ENCODE measurements around the gene UMODL1.

The UMODL1 gene

GRCh38 chr21:42117229-42117966, 46.3 kb downstream of the UMODL1 start:
- peak; percentile 64 for DNase-seq

- DNase-seq, result no peak
Observed at GRCh38 chr21:42117967-42118780, 47.1 kb downstream of the UMODL1 start.

- DNase-seq, result no peak
Observed at GRCh38 chr21:42118901-42119300, 47.8 kb downstream of the UMODL1 start.

DNA sequence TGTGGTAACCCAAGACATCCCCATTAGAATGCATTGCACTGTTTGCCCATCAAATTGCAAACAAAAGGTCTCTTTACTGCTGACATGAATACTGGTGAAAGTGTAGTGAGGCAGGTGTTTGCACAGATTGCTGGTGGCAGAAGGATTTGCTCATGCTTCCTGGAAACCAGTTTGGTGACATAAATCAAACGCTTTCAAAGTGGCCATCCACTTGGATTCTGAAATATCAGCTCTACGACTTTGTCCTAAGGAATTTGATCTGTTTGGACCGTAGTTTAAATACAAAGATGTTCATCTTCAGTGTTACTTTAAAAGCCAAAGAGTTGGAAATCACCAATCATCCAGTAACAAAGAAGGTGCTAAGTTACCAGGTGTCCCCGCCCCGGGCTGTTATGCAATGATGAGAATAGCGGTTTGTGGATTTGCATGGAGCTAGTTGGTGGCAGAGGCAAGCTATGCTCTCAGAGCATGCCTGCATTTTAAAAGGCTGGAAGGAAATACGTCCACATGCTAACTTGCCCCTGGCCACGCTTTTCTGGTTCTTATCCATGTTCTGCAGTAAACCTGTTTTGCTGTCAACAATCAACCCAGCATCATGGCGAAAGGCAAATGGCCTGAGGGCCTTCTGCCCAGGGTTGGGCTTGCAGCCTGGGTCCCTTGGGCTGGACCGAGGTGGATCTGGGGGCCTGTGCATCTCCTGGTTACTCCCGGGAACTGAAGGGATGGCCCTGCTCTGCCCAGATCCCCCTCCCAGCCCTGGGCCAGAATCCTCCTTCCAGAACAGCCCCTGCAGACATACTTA, 49.2 kb downstream of the UMODL1 start:
- DNase-seq, result no peak

- no peak for DNase-seq
Observed at GRCh38 chr21:42120903-42121535, 49.9 kb downstream of the UMODL1 start.

GRCh38 chr21:42121794-42122193, 50.7 kb downstream of the UMODL1 start:
- no peak for DNase-seq

GRCh38 chr21:42122398-42122797, 51.3 kb downstream of the UMODL1 start:
- no peak for DNase-seq

- no peak for DNase-seq
Observed at GRCh38 chr21:42122808-42123207, 51.7 kb downstream of the UMODL1 start.

- no peak for DNase-seq
Observed at GRCh38 chr21:42123219-42123908, 52.2 kb downstream of the UMODL1 start.

GRCh38 chr21:42124081-42124480, 53.0 kb downstream of the UMODL1 start:
- DNase-seq, result no peak

- DNase-seq, result no peak
Observed at GRCh38 chr21:42124826-42125570, 53.9 kb downstream of the UMODL1 start.

GRCh38 chr21:42125571-42126544, 54.7 kb downstream of the UMODL1 start:
- DNase-seq, result no peak

DNA sequence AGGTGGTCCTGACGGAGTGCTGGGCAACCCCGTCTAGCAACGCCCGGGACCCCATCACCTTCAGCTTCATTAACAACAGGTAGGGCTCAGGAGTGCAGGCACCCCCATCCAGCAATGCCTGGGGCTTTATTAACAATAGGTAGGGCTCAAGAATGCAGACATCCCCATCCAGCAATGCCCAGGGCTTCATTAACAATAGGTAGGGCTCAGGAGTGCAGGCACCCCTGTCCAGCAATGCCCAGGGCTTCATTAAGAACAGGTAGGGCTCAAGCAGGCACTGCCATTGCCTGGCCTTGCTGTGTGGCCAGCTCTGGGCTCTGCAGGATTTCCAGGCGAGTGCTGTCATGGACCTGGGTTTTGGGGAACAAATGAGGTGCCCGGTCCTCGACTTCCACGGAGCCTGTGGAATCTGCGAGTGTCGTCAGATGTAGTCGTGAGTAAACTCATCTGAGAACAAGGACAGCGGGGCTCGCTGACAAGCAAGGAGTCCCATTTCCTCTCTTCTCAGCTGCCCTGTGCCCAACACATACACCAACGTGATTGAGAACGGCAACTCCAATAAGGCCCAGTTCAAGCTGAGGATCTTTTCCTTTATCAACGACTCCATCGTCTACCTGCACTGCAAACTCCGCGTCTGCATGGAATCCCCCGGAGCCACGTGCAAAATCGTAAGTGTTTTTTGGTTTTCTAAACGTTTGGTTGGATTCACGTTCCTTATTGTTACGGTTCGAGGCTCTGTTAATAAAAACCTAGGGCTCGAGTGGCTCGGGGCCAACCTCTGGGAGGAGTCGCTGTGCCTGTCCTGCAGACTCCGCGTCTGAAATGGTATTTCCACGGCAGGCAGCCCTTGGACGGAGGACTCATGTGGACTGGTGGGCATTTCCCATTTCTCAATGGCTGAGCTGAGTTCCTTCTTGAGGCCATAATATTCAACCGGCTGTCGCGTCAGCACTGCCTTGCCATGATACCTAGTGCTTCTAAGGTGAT, 56.3 kb downstream of the UMODL1 start:
- DNase-seq, result no peak

DNA sequence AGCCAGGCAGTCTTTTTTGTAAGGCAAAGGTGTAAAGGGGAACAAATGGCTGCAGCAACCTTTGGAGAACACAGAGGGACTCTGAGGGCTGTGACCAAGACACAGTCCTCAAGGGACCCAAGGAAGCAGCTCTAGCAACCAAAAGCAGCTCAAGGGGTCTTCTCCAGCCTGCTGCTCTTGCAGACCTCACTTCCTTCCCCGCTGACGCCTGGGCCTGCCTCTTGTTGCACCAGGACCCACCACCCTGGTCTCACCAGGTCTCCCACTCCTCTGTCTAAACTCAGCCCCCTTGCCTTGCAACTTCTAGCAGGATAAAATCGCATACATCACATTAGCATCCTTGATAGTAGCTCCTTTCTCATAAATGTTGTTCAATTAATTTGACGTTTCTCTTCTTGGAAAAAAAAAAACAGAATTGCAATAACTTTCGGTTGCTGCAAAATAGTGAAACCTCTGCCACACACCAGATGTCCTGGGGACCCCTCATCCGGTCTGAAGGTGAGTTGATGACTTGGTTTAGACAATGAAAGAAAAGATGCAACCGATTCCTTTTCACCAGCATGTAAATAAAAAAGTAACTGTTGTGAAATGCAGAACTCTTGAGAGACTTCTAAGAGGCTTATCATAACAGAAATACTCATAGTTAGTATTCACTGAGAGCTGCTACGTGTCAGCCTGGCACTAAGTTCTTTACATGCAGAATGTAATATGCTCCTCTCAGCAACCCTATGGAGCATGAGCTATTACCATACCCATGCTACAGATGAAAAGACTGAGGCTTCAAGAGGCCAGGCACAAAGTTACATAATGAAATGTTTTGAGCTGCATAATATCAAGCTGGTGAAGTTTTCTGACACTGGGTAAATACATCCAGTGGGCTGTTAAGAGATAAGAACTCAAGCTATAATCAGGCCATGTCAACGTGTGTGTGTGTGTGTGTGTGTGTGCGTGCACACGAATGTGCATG, 58.5 kb downstream of the UMODL1 start:
- DNase-seq, result no peak

GRCh38 chr21:42130441-42130840, 59.3 kb downstream of the UMODL1 start:
- DNase-seq, result no peak

GRCh38 chr21:42132183-42132582, 61.1 kb downstream of the UMODL1 start:
- DNase-seq, result no peak

DNA sequence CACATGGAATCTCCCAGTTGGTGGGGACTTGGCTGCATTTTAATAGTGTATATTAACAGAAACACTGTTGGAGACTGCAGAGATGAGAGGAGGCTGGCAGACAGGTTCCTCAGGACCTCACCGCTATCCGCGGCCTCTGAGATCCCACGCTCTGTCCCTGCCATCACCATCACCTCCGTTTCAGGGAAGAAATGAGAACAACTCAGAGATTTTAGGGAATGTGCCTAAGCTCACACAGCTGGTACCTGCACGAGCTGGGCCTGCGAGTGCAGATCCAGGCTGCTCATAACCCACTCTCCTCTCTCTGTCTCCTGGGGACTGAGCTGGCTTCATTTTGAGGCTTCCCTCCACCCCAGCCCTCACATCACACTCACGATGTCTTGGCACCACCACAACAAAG, 62.0 kb downstream of the UMODL1 start:
- DNase-seq, result no peak

Measured in activated CD4-positive, alpha-beta T cell treated with anti-CD3 and anti-CD28 coated beads for 1 hour (primary cell).